Colonic mucosa (tissue), 4 donors: ENCODE measurements around the gene IMMP2L. TPM values are rescaled to one million over a fixed set of nuclear protein-coding genes. Genes with fewer than 3 reads are reported as not detected.

ENCODE experiments used
- DNase-seq: peaks from one replicate; pipeline ENCODE4 v3.0.0-alpha.2; 2020
- H3K27ac ChIP-seq: fragments of 200-600 bp; one replicate; pipeline ENCODE4 v1.8.0; 2021
- H3K27me3 ChIP-seq: fragments of 200-600 bp; one replicate; pipeline ENCODE4 v1.8.0; 2021
- H3K36me3 ChIP-seq: fragments of 200-600 bp; one replicate; pipeline ENCODE4 v1.8.0; 2021
- H3K4me1 ChIP-seq: fragments of 200-600 bp; one replicate; pipeline ENCODE4 v1.8.0; 2021; ENCODE audit warnings: mild to moderate bottlenecking
- H3K4me3 ChIP-seq: fragments of 200-600 bp; one replicate; pipeline ENCODE4 v1.8.0; 2021
- H3K9ac ChIP-seq, 2 donors: one replicate each; pipeline ENCODE4 v1.7.0; 2013; ENCODE audit warnings: control low read depth in 2 of 2, low read depth in 2 of 2, low read length in 2 of 2
- H3K9me3 ChIP-seq: fragments of 200-600 bp; one replicate; pipeline ENCODE4 v1.8.0; 2021
- intact Hi-C: fragments of 100-400 bp; cut with DNase I; formaldehyde crosslinking; loops from one replicate; pipeline ENCODE4 v1.14.1; 2022
- total RNA-seq, 2 donors: library from RNA; stranded (reverse); fragmentation: NEBNext Ultra II Directional in 1 of 2; extraction: Animal tissue kit (Norgen Biotek cat#: 25700) in 1 of 2; gene quantifications; one replicate each; pipeline ENCODE4 v1.2.1, GENCODE V29; 2021
- TF ChIP-seq, protein P1 (sequence below): fragments of 200-600 bp; IDR thresholded peaks from one replicate; pipeline ENCODE4 v1.8.0; 2022; ENCODE audit warnings: antibody characterized with exemption, mild to moderate bottlenecking
- donor health status: healthy.
- donor health status: DM: no; HTN: no; CAD: no.
- donor health status: DM: no; HTN: no; CAD: no.

Gene IMMP2L
- total RNA-seq, 2 donors from 2014 or later: 13.4 to 15.4 TPM

DNA sequence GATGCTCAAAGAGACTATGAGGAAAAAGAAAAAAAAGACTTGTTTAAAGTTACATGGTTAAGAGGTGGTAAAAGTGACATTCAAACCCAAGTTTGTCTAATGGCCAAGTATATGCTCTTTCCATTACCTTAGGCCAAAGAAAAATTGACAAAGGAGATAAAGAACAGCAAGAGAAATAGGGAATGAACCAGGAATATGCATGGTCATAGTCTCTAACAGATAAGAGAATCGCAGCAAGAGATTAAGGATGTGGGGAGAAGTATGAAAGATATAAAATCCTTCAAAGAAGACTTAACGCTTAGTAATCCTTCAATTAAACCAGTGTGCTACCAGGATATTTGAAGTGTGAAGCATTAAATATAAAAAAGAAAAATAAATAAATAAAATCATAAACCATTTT lies 494.6 kb downstream of the IMMP2L start:
- TF ChIP-seq, protein P1, sequence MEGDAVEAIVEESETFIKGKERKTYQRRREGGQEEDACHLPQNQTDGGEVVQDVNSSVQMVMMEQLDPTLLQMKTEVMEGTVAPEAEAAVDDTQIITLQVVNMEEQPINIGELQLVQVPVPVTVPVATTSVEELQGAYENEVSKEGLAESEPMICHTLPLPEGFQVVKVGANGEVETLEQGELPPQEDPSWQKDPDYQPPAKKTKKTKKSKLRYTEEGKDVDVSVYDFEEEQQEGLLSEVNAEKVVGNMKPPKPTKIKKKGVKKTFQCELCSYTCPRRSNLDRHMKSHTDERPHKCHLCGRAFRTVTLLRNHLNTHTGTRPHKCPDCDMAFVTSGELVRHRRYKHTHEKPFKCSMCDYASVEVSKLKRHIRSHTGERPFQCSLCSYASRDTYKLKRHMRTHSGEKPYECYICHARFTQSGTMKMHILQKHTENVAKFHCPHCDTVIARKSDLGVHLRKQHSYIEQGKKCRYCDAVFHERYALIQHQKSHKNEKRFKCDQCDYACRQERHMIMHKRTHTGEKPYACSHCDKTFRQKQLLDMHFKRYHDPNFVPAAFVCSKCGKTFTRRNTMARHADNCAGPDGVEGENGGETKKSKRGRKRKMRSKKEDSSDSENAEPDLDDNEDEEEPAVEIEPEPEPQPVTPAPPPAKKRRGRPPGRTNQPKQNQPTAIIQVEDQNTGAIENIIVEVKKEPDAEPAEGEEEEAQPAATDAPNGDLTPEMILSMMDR: no peak

DNA sequence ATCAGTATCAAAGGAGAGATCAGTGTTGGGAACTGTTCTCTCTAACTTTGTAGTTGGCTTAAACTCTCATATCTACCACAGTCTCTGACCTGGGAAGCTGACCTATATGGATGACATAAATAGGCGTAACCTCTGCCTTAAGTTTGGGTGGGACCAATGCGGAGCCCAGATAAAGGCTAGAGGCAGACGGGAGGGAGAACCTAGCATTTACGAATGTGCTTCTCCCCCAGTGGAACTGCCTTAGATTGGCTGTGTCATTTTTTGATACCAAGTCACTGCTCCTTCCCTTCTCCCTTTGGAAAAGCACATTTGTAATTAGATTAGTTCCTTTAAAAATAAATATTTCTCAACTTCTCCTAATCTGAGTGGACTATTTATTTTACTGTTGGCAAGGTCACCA lies 495.0 kb downstream of the IMMP2L start:
- TF ChIP-seq, protein P1: no peak
- intact Hi-C loops: no loop called here
- Histone ChIP-seq H3K9ac (no peak overlapping the region), H3K36me3 (no peaks in the 10 kb centered on the region), H3K27me3 (no peaks in the 10 kb centered on the region), H3K9me3 (no peaks in the 10 kb centered on the region), H3K27ac (no peak overlapping the region), H3K4me3 (no peak overlapping the region), H3K4me1 (no peaks in the 10 kb centered on the region)
- no peak for DNase-seq

More for the DNA sequence above, 494.6 kb downstream of the IMMP2L start:
- H3K27me3 ChIP-seq: no peaks in the 10 kb centered on the region
- no peak overlapping the region for H3K4me3 ChIP-seq
- H3K36me3 ChIP-seq: no peaks in the 10 kb centered on the region
- no peak overlapping the region for H3K27ac ChIP-seq
- H3K9me3 ChIP-seq: no peaks in the 10 kb centered on the region
- H3K9ac ChIP-seq: no peak overlapping the region
- DNase-seq: no peak
- intact Hi-C loops: no loop called here
- H3K4me1 ChIP-seq: no peaks in the 10 kb centered on the region

DNA sequence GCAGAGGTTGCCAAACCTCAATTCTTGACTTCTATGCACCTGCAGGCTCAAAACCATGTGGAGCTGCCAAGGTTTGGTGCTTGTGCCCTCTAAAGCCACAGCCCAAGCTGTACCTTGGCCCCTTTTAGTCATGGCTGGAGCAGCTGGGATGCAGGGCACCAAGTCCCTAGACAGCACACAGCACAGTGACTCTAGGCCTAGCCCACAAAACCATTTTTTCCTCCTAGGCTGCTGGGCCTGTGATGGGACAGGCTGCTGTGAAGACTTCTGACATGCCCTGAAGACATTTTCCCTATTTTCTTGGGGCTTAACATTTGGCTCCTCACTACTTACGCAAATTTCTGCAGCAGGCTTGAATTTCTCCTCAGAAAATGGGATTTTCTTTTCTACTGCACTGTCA lies 499.1 kb downstream of the IMMP2L start:
- Histone ChIP-seq H3K27ac (no peak overlapping the region), H3K4me1 (no peaks in the 10 kb centered on the region), H3K9me3 (no peaks in the 10 kb centered on the region), H3K27me3 (no peaks in the 10 kb centered on the region), H3K4me3 (no peak overlapping the region), H3K36me3 (no peaks in the 10 kb centered on the region), H3K9ac (no peak overlapping the region)
- no peak for DNase-seq
- TF ChIP-seq, protein P1: no peak
- intact Hi-C loops: no loop called here

DNA sequence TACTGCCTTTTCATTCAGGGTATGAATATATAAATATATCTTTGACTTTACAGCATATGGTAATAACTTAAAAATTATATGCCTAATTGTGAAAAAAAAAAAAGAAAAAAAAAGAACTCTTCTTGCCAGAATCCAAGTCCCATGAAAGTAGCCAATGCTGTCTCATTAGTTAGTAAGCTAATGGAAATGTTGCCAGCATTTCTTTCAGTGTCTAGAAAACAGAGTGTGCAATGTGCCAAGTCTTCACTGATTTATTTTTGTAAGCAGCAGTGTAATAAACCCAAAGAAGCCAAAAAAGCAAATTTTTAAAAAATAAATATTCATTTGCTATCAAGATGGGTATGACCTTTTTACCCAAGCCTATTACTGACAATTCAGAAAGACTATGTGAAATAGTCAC lies 502.5 kb downstream of the IMMP2L start:
- Histone ChIP-seq H3K36me3 (no peaks in the 10 kb centered on the region), H3K27ac (no peak overlapping the region), H3K27me3 (no peaks in the 10 kb centered on the region), H3K9ac (no peak overlapping the region), H3K4me1 (no peaks in the 10 kb centered on the region), H3K9me3 (no peaks in the 10 kb centered on the region), H3K4me3 (no peak overlapping the region)
- DNase-seq: no peak
- TF ChIP-seq, protein P1: no peak
- intact Hi-C loops: no loop called here

DNA sequence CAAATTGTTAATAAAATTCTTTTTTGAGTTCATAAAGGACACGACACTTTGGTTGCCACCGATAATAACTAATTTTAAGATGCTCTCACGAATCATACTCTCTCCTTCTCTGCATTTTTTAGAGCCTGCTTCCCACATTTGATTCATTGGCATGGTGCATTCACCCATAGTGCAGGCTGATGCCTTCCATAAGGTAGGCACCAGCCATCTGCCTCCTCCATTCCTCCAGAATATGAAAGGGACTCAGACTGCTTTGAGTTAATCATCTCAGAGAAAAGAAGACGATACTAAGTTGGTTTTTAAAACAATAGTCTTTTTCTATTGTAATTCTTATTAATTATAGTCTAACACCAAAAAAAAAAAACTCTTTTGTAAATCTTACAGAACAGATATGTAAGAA lies 505.2 kb downstream of the IMMP2L start:
- no peak overlapping the region for H3K4me3 ChIP-seq
- no peaks in the 10 kb centered on the region for H3K4me1 ChIP-seq
- H3K27ac ChIP-seq: no peak overlapping the region
- no peaks in the 10 kb centered on the region for H3K9me3 ChIP-seq
- no peaks in the 10 kb centered on the region for H3K36me3 ChIP-seq
- H3K27me3 ChIP-seq: no peaks in the 10 kb centered on the region
- intact Hi-C loops: no loop called here
- H3K9ac ChIP-seq: no peak overlapping the region
- no peak for DNase-seq
- TF ChIP-seq, protein P1: no peak

DNA sequence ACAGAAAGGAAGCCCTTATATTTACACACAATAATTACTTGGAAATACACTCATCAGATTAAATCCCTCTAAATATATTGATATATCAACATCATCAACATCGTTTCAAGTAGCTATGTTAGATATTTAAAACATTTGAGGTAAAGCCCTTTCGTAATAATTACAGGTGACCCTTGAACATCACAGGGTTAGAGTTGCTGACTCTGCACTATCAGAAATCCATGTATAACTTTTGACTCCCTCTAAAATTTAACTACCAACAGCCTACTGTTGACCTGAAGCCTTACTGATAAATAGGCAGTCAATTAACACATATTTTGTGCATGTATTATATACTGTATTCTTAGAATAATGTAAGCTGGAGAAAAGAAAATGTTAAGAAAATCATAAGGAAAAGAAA lies 505.9 kb downstream of the IMMP2L start:
- TF ChIP-seq, protein P1: no peak
- Histone ChIP-seq H3K27me3 (no peaks in the 10 kb centered on the region), H3K9me3 (no peaks in the 10 kb centered on the region), H3K36me3 (no peaks in the 10 kb centered on the region), H3K4me3 (no peak overlapping the region), H3K27ac (no peak overlapping the region), H3K4me1 (no peaks in the 10 kb centered on the region), H3K9ac (no peak overlapping the region)
- intact Hi-C loops: no loop called here
- DNase-seq: no peak
